Non-pigmented ciliary epithelial cell (primary cell): ENCODE data around the gene MPL.

ENCODE experiments used
- DNase-seq: peaks from one replicate; pipeline ENCODE4 v3.0.0-alpha.2; 2010; ENCODE audit warnings: low read depth

MPL gene

DNA sequence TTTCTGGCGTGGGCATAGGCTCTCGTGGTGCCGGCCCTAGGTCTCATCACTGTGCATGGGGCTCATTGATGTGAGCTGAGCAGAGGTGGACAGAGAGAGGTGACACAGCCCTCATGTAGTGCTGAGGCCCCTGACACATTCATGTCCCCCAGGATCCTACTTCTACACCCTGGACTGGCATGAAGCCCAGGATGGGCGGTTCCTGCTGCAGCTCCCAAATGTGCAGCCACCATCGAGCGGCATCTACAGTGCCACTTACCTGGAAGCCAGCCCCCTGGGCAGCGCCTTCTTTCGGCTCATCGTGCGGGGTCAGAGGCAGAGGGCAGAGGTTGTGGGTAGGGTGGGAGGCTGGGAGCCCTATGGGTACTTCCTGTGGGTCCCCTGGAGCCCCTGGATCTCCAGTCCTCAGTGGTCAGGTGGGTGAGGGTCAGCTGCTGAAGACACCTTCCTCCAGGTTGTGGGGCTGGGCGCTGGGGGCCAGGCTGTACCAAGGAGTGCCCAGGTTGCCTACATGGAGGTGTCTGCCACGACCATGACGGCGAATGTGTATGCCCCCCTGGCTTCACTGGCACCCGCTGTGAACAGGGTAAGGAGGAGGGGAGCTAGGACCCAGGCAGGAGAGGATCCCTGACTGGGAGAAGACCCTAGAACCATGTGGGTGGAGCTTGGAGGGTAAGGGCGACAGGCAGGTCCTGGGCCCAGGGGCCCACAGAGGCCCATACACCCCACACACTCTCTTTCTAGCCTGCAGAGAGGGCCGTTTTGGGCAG lies 30.7 kb upstream of the MPL start:
- no peak for DNase-seq

- no peak for DNase-seq
Observed at GRCh38 chr1:43307458-43308158, 30.0 kb upstream of the MPL start.

- DNase-seq: no peak
Observed at GRCh38 chr1:43308635-43309404, 28.8 kb upstream of the MPL start.

- DNase-seq: no peak
Observed at GRCh38 chr1:43309405-43310025, 28.1 kb upstream of the MPL start.

DNA sequence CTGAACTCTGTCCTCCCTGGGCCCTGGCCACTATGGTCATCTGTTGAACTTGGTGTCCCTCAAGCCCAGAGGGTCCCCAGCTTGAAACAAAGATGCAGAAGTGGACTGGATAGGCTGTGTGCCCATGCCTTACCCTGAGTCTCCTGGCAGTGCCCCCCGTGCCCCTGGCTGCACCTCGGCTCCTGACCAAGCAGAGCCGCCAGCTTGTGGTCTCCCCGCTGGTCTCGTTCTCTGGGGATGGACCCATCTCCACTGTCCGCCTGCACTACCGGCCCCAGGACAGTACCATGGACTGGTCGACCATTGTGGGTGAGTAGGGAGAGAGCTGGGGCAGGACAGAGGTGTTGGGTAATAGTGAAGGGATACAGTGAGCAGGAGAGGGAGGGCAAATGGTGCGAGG lies 26.1 kb upstream of the MPL start:
- no peak for DNase-seq

DNA sequence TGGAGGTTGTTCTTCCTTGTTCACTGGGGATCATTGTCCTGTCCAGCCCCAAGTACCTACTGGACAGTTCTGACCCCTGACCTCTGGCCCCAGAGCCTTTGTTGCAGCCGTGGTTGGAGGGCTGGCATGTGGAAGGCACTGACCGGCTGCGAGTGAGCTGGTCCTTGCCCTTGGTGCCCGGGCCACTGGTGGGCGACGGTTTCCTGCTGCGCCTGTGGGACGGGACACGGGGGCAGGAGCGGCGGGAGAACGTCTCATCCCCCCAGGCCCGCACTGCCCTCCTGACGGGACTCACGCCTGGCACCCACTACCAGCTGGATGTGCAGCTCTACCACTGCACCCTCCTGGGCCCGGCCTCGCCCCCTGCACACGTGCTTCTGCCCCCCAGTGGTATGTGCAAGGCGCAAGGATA lies 25.4 kb upstream of the MPL start:
- no peak for DNase-seq

DNA sequence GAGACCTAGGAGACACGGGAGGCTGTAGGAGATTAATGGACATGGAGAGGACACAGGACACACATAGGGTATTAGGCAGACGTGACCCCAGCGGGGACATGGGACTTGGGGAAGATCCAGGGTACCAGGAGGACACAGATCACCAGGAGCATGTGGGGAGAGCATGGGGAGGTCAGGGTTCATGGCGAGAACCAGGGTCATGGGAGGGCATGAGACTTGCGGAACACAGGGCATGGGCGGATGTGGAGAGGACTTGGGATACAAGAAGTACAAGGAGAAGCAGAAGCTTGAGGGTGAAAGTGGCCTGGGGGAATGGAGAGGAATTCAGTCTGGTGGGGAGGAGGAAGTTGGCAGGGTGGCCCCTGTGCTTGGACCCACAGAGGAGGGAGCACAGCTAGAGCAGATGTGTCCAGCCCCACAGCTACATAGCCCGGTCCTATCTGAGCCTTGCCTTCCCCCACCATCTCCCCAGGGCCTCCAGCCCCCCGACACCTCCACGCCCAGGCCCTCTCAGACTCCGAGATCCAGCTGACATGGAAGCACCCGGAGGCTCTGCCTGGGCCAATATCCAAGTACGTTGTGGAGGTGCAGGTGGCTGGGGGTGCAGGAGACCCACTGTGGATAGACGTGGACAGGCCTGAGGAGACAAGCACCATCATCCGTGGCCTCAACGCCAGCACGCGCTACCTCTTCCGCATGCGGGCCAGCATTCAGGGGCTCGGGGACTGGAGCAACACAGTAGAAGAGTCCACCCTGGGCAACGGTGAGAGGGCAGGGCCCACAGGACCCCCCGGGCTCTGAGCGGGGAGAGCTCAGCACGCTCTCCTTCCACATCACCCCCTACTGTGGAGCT lies 24.7 kb upstream of the MPL start:
- no peak for DNase-seq

DNA sequence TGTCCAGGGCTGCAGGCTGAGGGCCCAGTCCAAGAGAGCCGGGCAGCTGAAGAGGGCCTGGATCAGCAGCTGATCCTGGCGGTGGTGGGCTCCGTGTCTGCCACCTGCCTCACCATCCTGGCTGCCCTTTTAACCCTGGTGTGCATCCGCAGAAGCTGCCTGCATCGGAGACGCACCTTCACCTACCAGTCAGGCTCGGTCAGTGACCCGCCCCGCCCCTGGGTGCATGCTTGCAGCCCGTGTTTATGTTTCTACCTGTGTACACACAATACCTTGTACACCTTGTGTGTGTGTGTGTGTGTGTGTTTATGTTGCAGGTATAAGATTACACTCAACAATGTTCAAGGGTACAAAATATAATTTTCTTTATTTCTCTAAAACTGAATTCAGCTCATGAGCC lies 23.8 kb upstream of the MPL start:
- no peak for DNase-seq

- DNase-seq: no peak
Observed at GRCh38 chr1:43314233-43314632, 23.4 kb upstream of the MPL start.

- DNase-seq: no peak
Observed at GRCh38 chr1:43315481-43315880, 22.1 kb upstream of the MPL start.

GRCh38 chr1:43315963-43316737 lies 21.5 kb upstream of the MPL start:
- no peak for DNase-seq

GRCh38 chr1:43316738-43317520 lies 20.7 kb upstream of the MPL start:
- DNase-seq: no peak

DNA sequence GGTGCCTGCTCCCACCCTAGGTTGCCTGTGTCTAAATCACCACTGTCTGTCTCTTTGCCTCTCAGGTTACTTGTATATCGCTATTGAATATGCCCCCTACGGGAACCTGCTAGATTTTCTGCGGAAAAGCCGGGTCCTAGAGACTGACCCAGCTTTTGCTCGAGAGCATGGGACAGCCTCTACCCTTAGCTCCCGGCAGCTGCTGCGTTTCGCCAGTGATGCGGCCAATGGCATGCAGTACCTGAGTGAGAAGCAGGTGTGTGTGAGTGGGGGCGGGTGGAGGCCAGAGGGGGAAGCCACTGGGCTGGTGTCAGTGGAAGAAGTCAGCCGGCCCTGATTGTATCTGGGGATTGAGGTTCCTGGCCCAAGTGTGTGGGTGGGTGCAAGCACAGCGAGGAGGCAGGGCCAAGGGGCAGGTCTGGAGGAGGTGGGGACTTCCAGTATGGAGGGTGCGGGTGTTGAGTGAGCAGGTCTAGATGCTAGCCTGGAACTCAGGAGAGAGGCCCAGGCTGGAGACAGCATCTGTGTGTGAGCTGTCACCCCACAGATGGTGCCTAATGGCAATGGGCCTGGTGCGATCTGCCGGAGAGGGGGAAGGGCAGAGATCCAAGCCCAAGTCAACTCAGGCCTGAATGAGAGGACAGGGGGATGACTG lies 19.7 kb upstream of the MPL start:
- no peak for DNase-seq

DNA sequence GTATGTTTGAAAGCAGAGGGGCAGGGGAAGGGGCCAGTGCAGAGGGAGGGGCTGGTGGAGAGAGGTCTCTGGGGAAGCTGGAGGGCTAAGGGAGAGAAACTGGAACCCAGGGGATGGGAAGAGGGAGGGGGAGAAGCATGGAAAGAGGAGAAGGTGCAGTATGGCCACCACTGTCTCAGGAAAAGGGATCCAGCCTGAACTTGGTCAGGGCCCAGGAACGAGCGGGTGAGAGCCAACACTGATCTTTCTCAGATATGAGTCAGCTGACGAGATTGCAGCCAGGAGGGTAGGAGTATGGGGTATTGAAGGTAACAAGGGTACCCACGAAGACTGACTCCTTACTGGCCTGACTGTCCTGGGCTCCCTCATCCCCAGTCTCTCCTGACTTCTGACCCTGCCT lies 18.8 kb upstream of the MPL start:
- DNase-seq: no peak

DNA sequence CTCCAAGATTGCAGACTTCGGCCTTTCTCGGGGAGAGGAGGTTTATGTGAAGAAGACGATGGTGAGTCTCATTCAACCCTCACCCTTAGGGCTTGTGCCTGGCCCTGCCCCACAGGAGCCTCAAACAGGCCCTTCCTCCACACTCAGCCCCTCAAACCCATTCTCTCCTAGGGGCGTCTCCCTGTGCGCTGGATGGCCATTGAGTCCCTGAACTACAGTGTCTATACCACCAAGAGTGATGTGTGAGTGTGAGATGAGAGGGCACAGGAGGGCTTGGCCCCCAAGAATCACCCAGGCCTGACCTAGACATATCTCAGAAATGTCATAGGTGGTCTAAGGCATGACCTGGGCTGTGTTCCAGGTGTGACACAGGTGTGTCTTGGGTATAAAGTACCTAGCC lies 18.3 kb upstream of the MPL start:
- no peak for DNase-seq

DNA sequence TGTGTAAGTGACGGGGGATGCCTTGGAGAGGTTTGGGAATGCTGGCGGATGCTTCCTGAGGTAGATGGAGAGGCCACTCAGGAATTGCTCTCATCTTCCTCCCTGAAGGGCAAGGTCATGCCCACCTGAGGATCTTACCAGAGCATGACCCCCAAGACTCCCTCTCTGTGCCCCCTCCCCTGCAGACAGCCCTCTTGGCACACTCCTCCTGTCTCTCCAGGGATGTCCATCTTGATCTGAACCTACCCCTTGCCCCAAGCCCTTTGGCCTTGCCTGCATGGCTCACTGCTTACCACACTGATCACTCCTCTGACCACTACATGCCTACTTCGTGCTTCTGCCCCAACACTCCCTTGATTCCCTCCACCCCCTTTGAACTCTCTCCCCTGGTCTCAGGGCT lies 17.9 kb upstream of the MPL start:
- no peak for DNase-seq

GRCh38 chr1:43321331-43321891 lies 16.2 kb upstream of the MPL start:
- no peak for DNase-seq

- DNase-seq: no peak
Observed at GRCh38 chr1:43322506-43322905, 15.1 kb upstream of the MPL start.

DNA sequence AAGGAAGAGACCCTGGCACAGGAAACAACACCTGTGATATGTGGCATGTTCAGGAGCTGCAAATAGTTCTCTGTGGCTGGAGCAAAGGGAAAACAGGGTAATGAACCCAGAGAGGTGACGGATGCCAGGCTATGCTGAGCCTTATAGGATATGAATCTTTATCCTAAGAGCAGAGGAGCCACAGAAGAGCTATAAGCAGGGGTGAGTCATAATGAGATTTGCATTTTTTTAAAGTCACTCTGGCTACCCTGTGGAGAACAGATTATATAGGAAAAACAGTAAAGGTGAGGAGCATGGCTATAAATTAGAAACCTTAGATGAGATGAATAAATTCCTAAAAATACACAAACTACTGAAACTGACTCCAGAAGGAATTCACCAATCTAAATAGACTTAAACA lies 12.8 kb upstream of the MPL start:
- DNase-seq: no peak
